Adrenal gland (tissue), 5 donors: ENCODE results near the gene BCOR.

ENCODE experiments used
- POLR2A ChIP-seq, 2 donors: fragments of 450-650 bp; IDR thresholded peaks; one replicate each; pipeline ENCODE4 v1.6.1; 2017; ENCODE audit warnings: antibody characterized with exemption in 2 of 2, mild to moderate bottlenecking in 2 of 2, moderate library complexity in 1 of 2
- TF ChIP-seq, protein P1 (sequence below), 6 experiments: fragments of 450-650 bp in 4 of 6; fragments of 200-600 bp in 2 of 6; sonication (generic) in 1 of 6; IDR thresholded peaks; 1 replicate in 5 of 6; 2 replicates in 1 of 6; pipeline versions ENCODE4 v1.5.1 to v1.8.0; 2016 to 2021; ENCODE audit warnings: antibody characterized with exemption in 6 of 6, mild to moderate bottlenecking in 2 of 6, moderate library complexity in 1 of 6
- donor health status: DM: no; HTN: no; CAD: no.

DNA sequence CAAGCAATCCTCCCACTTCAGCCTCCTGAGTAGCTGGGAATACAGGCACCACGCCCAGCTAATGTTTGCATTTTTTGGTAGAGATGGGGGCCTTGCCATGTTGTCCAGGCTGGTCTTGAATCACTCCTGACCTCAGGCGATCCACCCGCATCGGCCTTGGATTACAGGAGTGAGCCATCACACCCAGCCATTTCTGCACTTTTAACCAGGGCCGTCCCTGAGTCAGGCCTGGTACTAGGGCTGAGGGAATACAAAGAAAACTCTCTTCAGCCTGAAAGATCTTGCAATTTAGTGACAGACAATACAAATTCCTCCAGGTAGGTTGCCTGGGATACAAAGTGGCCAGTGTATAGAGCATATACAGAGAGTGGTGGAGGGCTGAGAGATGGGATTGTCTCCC lies 65.8 kb downstream of the BCOR start:
- TF ChIP-seq, protein P1, sequence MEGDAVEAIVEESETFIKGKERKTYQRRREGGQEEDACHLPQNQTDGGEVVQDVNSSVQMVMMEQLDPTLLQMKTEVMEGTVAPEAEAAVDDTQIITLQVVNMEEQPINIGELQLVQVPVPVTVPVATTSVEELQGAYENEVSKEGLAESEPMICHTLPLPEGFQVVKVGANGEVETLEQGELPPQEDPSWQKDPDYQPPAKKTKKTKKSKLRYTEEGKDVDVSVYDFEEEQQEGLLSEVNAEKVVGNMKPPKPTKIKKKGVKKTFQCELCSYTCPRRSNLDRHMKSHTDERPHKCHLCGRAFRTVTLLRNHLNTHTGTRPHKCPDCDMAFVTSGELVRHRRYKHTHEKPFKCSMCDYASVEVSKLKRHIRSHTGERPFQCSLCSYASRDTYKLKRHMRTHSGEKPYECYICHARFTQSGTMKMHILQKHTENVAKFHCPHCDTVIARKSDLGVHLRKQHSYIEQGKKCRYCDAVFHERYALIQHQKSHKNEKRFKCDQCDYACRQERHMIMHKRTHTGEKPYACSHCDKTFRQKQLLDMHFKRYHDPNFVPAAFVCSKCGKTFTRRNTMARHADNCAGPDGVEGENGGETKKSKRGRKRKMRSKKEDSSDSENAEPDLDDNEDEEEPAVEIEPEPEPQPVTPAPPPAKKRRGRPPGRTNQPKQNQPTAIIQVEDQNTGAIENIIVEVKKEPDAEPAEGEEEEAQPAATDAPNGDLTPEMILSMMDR (IDR thresholded peaks at IDR 0.05) = no peak
- TF ChIP-seq POLR2A (IDR thresholded peaks at IDR 0.05) = no peak
